H9 (cell line): ENCODE results near the gene PHF20. TPM values are rescaled to one million over a fixed set of nuclear protein-coding genes. Genes with fewer than 3 reads are reported as not detected.
A peak's percentile ranks its signal among the peaks of the same experiment; 100 is the strongest.

Experiments
- DNase-seq: peaks from one replicate; pipeline ENCODE4 v3.0.0-alpha.2; 2017
- H2AFZ ChIP-seq: one replicate; pipeline ENCODE4 v1.6.1; 2013; ENCODE audit warnings: mild to moderate bottlenecking, low read length, control low read depth, moderate library complexity
- H2AK5ac ChIP-seq: 2 replicates; pipeline ENCODE4 v1.6.1; 2013; ENCODE audit warnings: low read length, control low read depth, mixed read lengths; ENCODE audit not compliant: insufficient read length
- H2BK120ac ChIP-seq: one replicate; pipeline ENCODE4 v1.6.1; 2013; ENCODE audit warnings: low read depth, mild to moderate bottlenecking, low read length, control low read depth, inconsistent platforms; ENCODE audit not compliant: poor library complexity, severe bottlenecking
- H2BK12ac ChIP-seq: 2 replicates; pipeline ENCODE4 v1.6.1; 2013; ENCODE audit warnings: low read length, control low read depth, mixed read lengths, low read depth; ENCODE audit not compliant: insufficient read length
- H2BK15ac ChIP-seq: 2 replicates; pipeline ENCODE4 v1.6.1; 2013; ENCODE audit warnings: low read depth, low read length, control low read depth
- H2BK20ac ChIP-seq: one replicate; pipeline ENCODE4 v1.6.1; 2013; ENCODE audit warnings: low read depth, mild to moderate bottlenecking, low read length, control low read depth, inconsistent platforms; ENCODE audit not compliant: poor library complexity, severe bottlenecking
- H2BK5ac ChIP-seq: 2 replicates; pipeline ENCODE4 v1.6.1; 2013; ENCODE audit warnings: low read length, control low read depth, mixed read lengths; ENCODE audit not compliant: insufficient read length
- H3K14ac ChIP-seq: 2 replicates; pipeline ENCODE4 v1.6.1; 2013; ENCODE audit warnings: low read length, control low read depth; ENCODE audit not compliant: insufficient read depth
- H3K18ac ChIP-seq: 2 replicates; pipeline ENCODE4 v1.6.1; 2013; ENCODE audit warnings: low read depth, mild to moderate bottlenecking, mixed read lengths, low read length, control low read depth; ENCODE audit not compliant: insufficient read length
- H3K23ac ChIP-seq: 2 replicates; pipeline ENCODE4 v1.6.1; 2013; ENCODE audit warnings: low read length, control low read depth, mixed read lengths, low read depth; ENCODE audit not compliant: insufficient read length
- H3K23me2 ChIP-seq: 2 replicates; pipeline ENCODE4 v1.6.1; 2013; ENCODE audit warnings: low read depth, mild to moderate bottlenecking, mixed read lengths, low read length, control low read depth; ENCODE audit not compliant: insufficient read length, poor library complexity, severe bottlenecking
- H3K27ac ChIP-seq: 2 replicates; pipeline ENCODE4 v1.5.1; 2013; ENCODE audit warnings: low read length, control low read depth, mixed read lengths, low read depth; ENCODE audit not compliant: insufficient read length
- H3K27me3 ChIP-seq: 2 replicates; pipeline ENCODE4 v1.6.1; 2013; ENCODE audit warnings: low read length, control low read depth, inconsistent platforms; ENCODE audit not compliant: insufficient read depth
- H3K4ac ChIP-seq: 2 replicates; pipeline ENCODE4 v1.6.1; 2013; ENCODE audit warnings: low read depth, mild to moderate bottlenecking, control low read depth, inconsistent platforms, low read length, moderate library complexity
- H3K4me1 ChIP-seq: 2 replicates; pipeline ENCODE4 v1.6.1; 2013; ENCODE audit warnings: low read length, control low read depth, inconsistent platforms; ENCODE audit not compliant: insufficient read depth
- H3K4me2 ChIP-seq: 2 replicates; pipeline ENCODE4 v1.6.1; 2013; ENCODE audit warnings: low read length, control low read depth, mixed read lengths; ENCODE audit not compliant: insufficient read length, insufficient read depth
- H3K56ac ChIP-seq: 2 replicates; pipeline ENCODE4 v1.6.1; 2013; ENCODE audit warnings: low read depth, mild to moderate bottlenecking, mixed read lengths, low read length, control low read depth; ENCODE audit not compliant: insufficient read length
- H3K79me1 ChIP-seq: 2 replicates; pipeline ENCODE4 v1.6.1; 2013; ENCODE audit warnings: low read depth, mild to moderate bottlenecking, moderate library complexity, low read length, control low read depth, inconsistent platforms; ENCODE audit not compliant: insufficient read depth, poor library complexity, severe bottlenecking
- H3K79me2 ChIP-seq: 2 replicates; pipeline ENCODE4 v1.6.1; 2013; ENCODE audit warnings: low read length, control low read depth, inconsistent platforms; ENCODE audit not compliant: insufficient read depth
- H3K9ac ChIP-seq: 2 replicates; pipeline ENCODE4 v1.6.1; 2013; ENCODE audit warnings: low read length, control low read depth, mixed read lengths; ENCODE audit not compliant: insufficient read length; ENCODE audit errors: extremely low read depth
- H3K9me3 ChIP-seq: one replicate; pipeline ENCODE4 v1.6.1; 2013; ENCODE audit warnings: low read depth, low read length, inconsistent platforms; ENCODE audit not compliant: control insufficient read depth
- H3T11ph ChIP-seq: one replicate; pipeline ENCODE4 v1.6.1; 2013; ENCODE audit warnings: mild to moderate bottlenecking, low read length, control low read depth, inconsistent platforms
- H4K20me1 ChIP-seq: one replicate; pipeline ENCODE4 v1.6.1; 2013; ENCODE audit not compliant: control insufficient read depth, insufficient read length, insufficient read depth
- H4K5ac ChIP-seq: 2 replicates; pipeline ENCODE4 v1.6.1; 2013; ENCODE audit warnings: low read depth, mild to moderate bottlenecking, mixed read lengths, low read length, control low read depth; ENCODE audit not compliant: insufficient read length
- H4K8ac ChIP-seq: replicated peaks from 2 replicates; pipeline ENCODE4 v1.6.1; 2013; ENCODE audit warnings: low read length, control low read depth, mixed read lengths, low read depth; ENCODE audit not compliant: insufficient read length
- H4K91ac ChIP-seq: 2 replicates; pipeline ENCODE4 v1.6.1; 2013; ENCODE audit warnings: low read depth, mild to moderate bottlenecking, moderate library complexity, mixed read lengths, low read length, control low read depth; ENCODE audit not compliant: insufficient read length
- H3K27ac Mint-ChIP-seq, 3 experiments: 2 replicates in 2 of 3; 3 replicates in 1 of 3; pipeline ENCODE4 v1.8.0; 2020 to 2021; ENCODE audit warnings: mixed read lengths in 3 of 3, mild to moderate bottlenecking in 1 of 3, moderate library complexity in 1 of 3
- H3K27me3 Mint-ChIP-seq: 2 replicates; pipeline ENCODE4 v1.8.0; 2021; ENCODE audit warnings: low read depth, mild to moderate bottlenecking, moderate library complexity, mixed read lengths
- H3K36me3 Mint-ChIP-seq, 3 experiments: 2 replicates in 2 of 3; 3 replicates in 1 of 3; pipeline ENCODE4 v1.8.0; 2020 to 2021; ENCODE audit warnings: low read depth in 3 of 3, mixed read lengths in 3 of 3; ENCODE audit not compliant: insufficient read depth in 1 of 3
- H3K4me1 Mint-ChIP-seq, 2 experiments: 2 replicates each; pipeline ENCODE4 v1.8.0; 2020; ENCODE audit warnings: mixed read lengths in 2 of 2
- H3K4me3 Mint-ChIP-seq, 2 experiments: 2 replicates in 1 of 2; 3 replicates in 1 of 2; pipeline ENCODE4 v1.8.0; 2020 to 2021; ENCODE audit warnings: mild to moderate bottlenecking in 2 of 2, mixed read lengths in 2 of 2, moderate library complexity in 1 of 2
- H3K9me3 Mint-ChIP-seq, 2 experiments: 2 replicates in 1 of 2; 3 replicates in 1 of 2; pipeline ENCODE4 v1.8.0; 2020; ENCODE audit warnings: mild to moderate bottlenecking in 2 of 2, mixed read lengths in 2 of 2, moderate library complexity in 1 of 2
- WGBS: extraction: QIAGEN DNeasy Blood & Tissue Kit; methylation state at CpG from one replicate; pipeline ENCODE4 v1.1.7; 2013; ENCODE audit warnings: missing lambda C conversion rate, low lambda C conversion rate, mixed read lengths; ENCODE audit not compliant: insufficient read length; ENCODE audit errors: extremely low coverage; 5-methylcytosine and 5-hydroxymethylcytosine counted together
- total RNA-seq: library from RNA; stranded (reverse); gene quantifications from 2 replicates; pipeline ENCODE4 v1.2.1, GENCODE V29; 2021
- TF ChIP-seq, protein P1 (sequence below): fragments of 200-600 bp; sonication (generic); conservative IDR thresholded peaks from 3 replicates; pipeline ENCODE4 v1.8.0; 2021; ENCODE audit warnings: antibody characterized with exemption, mild to moderate bottlenecking

Gene PHF20
- total RNA-seq, 1 experiment from 2014 or later = 50.3 TPM

DNA sequence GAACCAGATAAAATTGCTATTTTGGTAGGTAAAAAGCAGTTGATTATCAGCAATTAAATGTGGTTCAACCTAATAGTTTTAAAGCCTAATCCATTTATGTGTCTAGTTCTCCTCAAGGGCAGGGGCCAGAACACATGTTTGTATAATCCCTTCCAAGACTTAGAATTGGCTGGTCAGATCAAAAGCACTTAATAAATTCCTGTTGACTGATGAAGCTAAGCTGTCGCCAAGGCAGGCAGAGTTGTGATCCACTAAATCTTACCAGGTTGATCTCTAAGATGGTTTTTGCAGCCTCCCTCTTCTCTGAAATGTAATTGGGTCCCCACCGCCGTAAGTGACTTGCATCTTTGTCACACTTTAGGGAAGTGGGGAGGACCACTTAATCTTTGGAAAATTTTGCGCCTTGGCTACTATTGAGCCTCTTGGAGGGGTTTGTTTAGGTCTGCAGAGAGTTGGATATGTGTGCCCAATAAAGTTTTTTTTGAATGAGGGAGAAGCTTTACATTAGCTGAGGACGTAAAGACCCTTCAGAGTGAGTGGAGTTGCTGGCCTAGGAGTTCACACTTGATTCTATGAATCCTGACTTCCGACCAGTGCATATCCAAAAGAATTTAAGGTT is 65.9 kb downstream of the PHF20 start:
- Histone ChIP-seq H4K8ac (no peak overlapping the region), H3K79me1 (no peaks in the 10 kb centered on the region), H3K27ac (no peak overlapping the region), H3K56ac (no peak overlapping the region), H2BK5ac (no peak overlapping the region), H3K4ac (no peak overlapping the region), H3T11ph (no peak overlapping the region), H3K27me3 (no peaks in the 10 kb centered on the region), H4K5ac (no peak overlapping the region), H2AK5ac (no peak overlapping the region), H4K20me1 (no peaks in the 10 kb centered on the region), H3K14ac (no peak overlapping the region), H3K4me1 (no peaks in the 10 kb centered on the region), H3K18ac (no peak overlapping the region), H3K4me2 (no peak overlapping the region), H2BK20ac (no peak overlapping the region), H3K79me2 (no peaks in the 10 kb centered on the region), H2AFZ (no peak overlapping the region), H3K9me3 (no peaks in the 10 kb centered on the region), H3K23me2 (no peaks in the 10 kb centered on the region), H3K23ac (no peak overlapping the region), H4K91ac (no peak overlapping the region), H2BK120ac (no peak overlapping the region), H2BK15ac (no peak overlapping the region), H3K9ac (no peak overlapping the region), H2BK12ac (no peak overlapping the region)
- DNase-seq = no peak
- no peaks in the 10 kb centered on the region for H3K27me3 Mint-ChIP-seq
- peak overlapping the region; percentile 20 to 72 (median 68); a peak in 5 of 7 replicates for H3K27ac Mint-ChIP-seq
- H3K4me3 Mint-ChIP-seq = no peak overlapping the region
- peaks cover 7 to 11% of the 10 kb centered on the region in 2 experiments for H3K4me1 Mint-ChIP-seq
- TF ChIP-seq, protein P1, sequence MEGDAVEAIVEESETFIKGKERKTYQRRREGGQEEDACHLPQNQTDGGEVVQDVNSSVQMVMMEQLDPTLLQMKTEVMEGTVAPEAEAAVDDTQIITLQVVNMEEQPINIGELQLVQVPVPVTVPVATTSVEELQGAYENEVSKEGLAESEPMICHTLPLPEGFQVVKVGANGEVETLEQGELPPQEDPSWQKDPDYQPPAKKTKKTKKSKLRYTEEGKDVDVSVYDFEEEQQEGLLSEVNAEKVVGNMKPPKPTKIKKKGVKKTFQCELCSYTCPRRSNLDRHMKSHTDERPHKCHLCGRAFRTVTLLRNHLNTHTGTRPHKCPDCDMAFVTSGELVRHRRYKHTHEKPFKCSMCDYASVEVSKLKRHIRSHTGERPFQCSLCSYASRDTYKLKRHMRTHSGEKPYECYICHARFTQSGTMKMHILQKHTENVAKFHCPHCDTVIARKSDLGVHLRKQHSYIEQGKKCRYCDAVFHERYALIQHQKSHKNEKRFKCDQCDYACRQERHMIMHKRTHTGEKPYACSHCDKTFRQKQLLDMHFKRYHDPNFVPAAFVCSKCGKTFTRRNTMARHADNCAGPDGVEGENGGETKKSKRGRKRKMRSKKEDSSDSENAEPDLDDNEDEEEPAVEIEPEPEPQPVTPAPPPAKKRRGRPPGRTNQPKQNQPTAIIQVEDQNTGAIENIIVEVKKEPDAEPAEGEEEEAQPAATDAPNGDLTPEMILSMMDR = no peak
- WGBS = no CpG with 5 or more reads among the region's 6 CpGs
- H3K36me3 Mint-ChIP-seq = peaks cover 16 to 20% (median 18%) of the 10 kb centered on the region in 3 experiments
- H3K9me3 Mint-ChIP-seq = peaks cover 4 to 5% of the 10 kb centered on the region in 2 experiments; a peak in 2 of 5 replicates
